Measurements from ENCODE around the gene MACF1. TPM values are rescaled to one million over a fixed set of nuclear protein-coding genes. Genes with fewer than 3 reads are reported as not detected.

Gene MACF1
- total and polyA plus RNA-seq, 2 of the 13 experiments (the other 11 are each of a cell fraction or from before 2014, with no cell fraction given): 36.7 to 65.4 TPM

GRCh38 chr1:39376656-39377055, 172.2 kb downstream of the MACF1 start (continued):
- TF ChIP-seq, protein P1, sequence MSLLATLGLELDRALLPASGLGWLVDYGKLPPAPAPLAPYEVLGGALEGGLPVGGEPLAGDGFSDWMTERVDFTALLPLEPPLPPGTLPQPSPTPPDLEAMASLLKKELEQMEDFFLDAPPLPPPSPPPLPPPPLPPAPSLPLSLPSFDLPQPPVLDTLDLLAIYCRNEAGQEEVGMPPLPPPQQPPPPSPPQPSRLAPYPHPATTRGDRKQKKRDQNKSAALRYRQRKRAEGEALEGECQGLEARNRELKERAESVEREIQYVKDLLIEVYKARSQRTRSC (CRISPR knock-in tag; IDR thresholded peaks at IDR 0.05; ENCODE audit: low read depth): no peak
- TF ChIP-seq ZNF788 (CRISPR knock-in tag; IDR thresholded peaks at IDR 0.05; ENCODE audit: borderline replicate concordance) (no peak), KDM6A (CRISPR knock-in tag; IDR thresholded peaks at IDR 0.05; ENCODE audit: low read depth) (no peak), NFE2 (CRISPR knock-in tag; IDR thresholded peaks at IDR 0.05) (no peak), ZNF580 (CRISPR knock-in tag; IDR thresholded peaks at IDR 0.05; ENCODE audit: borderline replicate concordance, low read depth) (no peak), AKAP8 (CRISPR knock-in tag; IDR thresholded peaks at IDR 0.05) (no peak), TCF7 (IDR thresholded peaks at IDR 0.05; ENCODE audit: low read depth) (no peak), HCFC1 (IDR thresholded peaks at IDR 0.05; ENCODE audit: low read depth, low read length) (no peak), ZFY (CRISPR knock-in tag; IDR thresholded peaks at IDR 0.05) (no peak)
- TF ChIP-seq, protein P2, sequence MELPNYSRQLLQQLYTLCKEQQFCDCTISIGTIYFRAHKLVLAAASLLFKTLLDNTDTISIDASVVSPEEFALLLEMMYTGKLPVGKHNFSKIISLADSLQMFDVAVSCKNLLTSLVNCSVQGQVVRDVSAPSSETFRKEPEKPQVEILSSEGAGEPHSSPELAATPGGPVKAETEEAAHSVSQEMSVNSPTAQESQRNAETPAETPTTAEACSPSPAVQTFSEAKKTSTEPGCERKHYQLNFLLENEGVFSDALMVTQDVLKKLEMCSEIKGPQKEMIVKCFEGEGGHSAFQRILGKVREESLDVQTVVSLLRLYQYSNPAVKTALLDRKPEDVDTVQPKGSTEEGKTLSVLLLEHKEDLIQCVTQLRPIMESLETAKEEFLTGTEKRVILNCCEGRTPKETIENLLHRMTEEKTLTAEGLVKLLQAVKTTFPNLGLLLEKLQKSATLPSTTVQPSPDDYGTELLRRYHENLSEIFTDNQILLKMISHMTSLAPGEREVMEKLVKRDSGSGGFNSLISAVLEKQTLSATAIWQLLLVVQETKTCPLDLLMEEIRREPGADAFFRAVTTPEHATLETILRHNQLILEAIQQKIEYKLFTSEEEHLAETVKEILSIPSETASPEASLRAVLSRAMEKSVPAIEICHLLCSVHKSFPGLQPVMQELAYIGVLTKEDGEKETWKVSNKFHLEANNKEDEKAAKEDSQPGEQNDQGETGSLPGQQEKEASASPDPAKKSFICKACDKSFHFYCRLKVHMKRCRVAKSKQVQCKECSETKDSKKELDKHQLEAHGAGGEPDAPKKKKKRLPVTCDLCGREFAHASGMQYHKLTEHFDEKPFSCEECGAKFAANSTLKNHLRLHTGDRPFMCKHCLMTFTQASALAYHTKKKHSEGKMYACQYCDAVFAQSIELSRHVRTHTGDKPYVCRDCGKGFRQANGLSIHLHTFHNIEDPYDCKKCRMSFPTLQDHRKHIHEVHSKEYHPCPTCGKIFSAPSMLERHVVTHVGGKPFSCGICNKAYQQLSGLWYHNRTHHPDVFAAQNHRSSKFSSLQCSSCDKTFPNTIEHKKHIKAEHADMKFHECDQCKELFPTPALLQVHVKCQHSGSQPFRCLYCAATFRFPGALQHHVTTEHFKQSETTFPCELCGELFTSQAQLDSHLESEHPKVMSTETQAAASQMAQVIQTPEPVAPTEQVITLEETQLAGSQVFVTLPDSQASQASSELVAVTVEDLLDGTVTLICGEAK (IDR thresholded peaks at IDR 0.05): no peak
- TF ChIP-seq, protein P2 (CRISPR knock-in tag; IDR thresholded peaks at IDR 0.05): no peak
- TF ChIP-seq, protein P3, sequence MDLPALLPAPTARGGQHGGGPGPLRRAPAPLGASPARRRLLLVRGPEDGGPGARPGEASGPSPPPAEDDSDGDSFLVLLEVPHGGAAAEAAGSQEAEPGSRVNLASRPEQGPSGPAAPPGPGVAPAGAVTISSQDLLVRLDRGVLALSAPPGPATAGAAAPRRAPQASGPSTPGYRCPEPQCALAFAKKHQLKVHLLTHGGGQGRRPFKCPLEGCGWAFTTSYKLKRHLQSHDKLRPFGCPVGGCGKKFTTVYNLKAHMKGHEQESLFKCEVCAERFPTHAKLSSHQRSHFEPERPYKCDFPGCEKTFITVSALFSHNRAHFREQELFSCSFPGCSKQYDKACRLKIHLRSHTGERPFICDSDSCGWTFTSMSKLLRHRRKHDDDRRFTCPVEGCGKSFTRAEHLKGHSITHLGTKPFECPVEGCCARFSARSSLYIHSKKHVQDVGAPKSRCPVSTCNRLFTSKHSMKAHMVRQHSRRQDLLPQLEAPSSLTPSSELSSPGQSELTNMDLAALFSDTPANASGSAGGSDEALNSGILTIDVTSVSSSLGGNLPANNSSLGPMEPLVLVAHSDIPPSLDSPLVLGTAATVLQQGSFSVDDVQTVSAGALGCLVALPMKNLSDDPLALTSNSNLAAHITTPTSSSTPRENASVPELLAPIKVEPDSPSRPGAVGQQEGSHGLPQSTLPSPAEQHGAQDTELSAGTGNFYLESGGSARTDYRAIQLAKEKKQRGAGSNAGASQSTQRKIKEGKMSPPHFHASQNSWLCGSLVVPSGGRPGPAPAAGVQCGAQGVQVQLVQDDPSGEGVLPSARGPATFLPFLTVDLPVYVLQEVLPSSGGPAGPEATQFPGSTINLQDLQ (CRISPR knock-in tag; IDR thresholded peaks at IDR 0.05): no peak

Data from HepG2 (cell line).